Fibroblast of lung (primary cell): Measurements from ENCODE around the gene POLR2H.

Experiments
- CTCF ChIP-seq, 2 donors: IDR thresholded peaks in 1 of 2; conservative IDR thresholded peaks in 1 of 2; 1 replicate in 1 of 2; 2 replicates in 1 of 2; pipeline ENCODE4 v1.5.1; 2011 to 2012; ENCODE audit warnings: low read length in 2 of 2, control low read depth in 1 of 2, inconsistent platforms in 1 of 2, low read depth in 1 of 2, mild to moderate bottlenecking in 1 of 2
- EZH2 ChIP-seq: IDR thresholded peaks from 2 replicates; pipeline ENCODE4 v1.5.1; 2012; ENCODE audit warnings: low read length, control low read depth, mild to moderate bottlenecking; ENCODE audit errors: missing control alignments

GRCh38 chr3:184323696-184324095 is 37.8 kb upstream of the POLR2H start:
- TF ChIP-seq EZH2 (no peak), CTCF (conservative IDR thresholded peaks at IDR 0.05 in 1 of 2, IDR thresholded peaks at IDR 0.05 in 1 of 2; ENCODE audit: low read depth in 1 of 2, low read length in 2 of 2) (no peak)
